HG02973 (cell line): ENCODE results near the gene PNO1.
"Not testable (repeated sequence)": the region's sequence is repeated elsewhere in the genome, so short reads cannot be mapped to it uniquely, and the experiment has no call there.

Source experiments
- ATAC-seq: cut with Tn5 transposase; IDR thresholded peaks from one replicate; pipeline ENCODE4 v1.9.1; 2021; ENCODE audit warnings: moderate library complexity; ENCODE audit not compliant: unreplicated experiment

PNO1 gene

DNA sequence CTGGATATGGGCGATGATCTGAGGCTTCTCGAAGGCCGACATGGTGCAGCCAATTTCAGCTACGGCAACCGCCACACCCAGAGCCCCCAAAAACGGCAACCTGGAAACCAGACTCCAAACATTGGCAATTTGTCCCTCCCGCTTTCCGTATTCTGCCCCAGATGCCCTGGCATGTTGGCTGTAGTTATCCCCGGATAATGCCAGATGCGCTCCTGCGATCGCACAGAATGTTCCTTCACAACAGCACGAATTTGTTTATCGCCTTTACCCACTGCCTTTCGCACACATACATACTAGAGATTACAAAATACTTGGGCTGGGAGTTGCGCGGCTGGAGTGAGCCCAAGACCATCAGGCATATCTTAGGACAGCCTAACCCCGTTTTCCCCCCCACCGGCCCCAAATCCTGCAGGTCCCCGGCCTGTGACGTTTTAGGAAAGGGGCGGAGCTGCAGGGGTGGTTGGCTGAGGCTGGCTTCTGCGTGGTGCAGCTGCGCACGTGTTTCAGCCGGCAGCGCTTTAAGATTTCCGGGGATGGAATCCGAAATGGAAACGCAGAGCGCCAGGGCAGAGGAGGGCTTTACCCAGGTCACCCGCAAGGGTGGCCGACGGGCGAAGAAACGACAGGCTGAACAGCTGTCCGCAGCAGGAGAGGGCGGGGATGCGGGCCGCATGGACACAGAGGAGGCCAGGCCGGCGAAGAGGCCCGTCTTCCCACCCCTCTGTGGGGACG is at the start of gene PNO1:
PNO1 (plus strand) TSS at position 487 of the 732 bp plus-strand sequence; CDS start at position 534, 47 bp downstream.
- peak; percentile 80 for ATAC-seq

DNA sequence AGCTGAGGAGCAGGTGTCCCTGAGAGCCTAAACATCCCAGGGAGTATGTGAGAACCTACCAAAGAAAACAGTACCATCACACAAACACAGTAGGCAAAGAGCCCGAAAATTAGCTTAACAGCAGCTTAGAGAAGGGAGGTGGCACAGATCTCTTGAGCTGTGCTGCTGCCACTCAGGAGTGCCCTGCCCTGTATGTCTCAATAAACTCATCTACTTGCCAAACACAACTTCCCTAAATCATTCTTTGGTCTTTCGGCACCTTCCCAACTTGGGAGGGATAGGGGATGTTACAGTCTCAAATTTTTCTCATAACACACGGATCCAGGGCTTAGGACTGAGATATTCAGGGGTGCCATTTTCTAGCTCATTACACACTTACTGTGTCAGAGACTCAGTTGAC is 49.6 kb upstream of the PNO1 start:
- ATAC-seq, result no peak

DNA sequence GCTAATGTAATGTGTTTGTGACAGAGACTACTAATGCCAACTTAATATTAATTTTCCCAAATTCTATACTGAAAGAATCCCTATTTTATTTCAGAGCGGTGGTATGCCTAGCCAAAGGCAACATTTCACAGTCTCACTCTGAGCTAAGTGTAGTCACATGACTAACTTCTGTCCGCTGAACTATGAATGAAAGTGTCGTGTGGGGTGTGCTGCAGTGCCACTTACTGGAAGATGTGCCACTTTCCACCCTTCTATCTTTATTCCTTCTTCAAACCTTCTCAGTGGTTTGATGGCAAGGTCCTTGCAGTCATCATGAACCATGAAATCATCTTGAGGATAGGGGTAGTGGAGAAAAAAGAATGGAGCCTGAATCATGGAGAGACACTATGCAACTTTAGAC is 47.6 kb upstream of the PNO1 start:
- ATAC-seq, result peak; percentile 72

DNA sequence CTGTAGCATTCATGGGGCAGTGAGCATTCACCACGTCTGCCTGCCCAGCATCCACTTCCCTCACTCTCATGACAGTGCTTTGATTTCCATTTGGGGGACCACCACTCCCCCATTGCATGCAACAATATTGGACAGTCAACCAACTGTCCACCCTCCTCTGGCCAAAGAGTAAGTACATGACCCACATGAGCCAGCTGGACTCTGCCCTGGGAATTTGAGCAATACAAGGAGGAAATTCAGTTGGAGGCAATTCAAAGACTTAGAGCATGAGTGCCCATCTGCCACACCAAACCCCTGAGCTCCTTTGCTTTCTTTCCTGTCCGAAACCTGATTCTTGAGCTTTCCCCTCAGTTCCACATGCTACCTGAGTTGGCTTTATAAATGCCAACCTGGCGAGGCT is 41.7 kb upstream of the PNO1 start:
- no peak for ATAC-seq

DNA sequence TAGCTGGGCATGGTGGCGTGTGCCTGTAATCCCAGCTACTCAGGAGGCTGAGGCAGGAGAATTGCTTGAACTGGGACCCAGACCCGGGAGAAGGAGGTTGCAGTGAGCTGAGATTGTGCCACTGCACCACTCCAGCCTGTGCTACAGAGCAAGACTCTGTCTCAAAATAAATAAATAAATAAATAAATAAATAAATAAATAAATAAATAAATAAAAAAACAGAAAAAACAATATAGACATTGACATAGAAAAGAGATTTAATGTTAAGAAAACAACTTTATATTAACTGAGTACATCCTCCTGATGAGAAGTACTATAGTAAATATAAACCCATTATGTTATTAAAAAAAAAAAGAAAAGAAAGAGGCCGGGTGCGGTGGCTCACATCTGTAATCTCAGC is 39.8 kb upstream of the PNO1 start:
- not testable (repeated sequence) for ATAC-seq

DNA sequence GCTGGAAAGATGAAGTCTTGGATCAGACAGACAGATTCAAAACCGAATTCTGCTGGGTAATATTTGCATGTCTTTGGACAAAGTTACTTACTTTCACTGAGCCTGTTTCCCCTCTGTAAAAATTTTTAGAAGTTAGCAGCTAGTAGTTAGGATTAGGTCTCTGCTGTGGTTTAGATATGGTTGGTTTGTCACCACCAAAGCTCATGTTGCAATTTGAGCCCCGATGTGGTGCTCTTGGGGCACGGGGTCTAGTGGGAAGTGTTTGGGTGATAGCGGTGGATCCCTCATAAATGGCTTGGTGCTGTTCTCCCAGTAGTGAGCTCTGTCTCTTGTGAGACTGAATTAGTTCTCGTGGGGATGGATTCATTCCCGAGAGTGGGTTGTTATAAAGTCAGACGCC is 38.9 kb upstream of the PNO1 start:
- no peak for ATAC-seq

DNA sequence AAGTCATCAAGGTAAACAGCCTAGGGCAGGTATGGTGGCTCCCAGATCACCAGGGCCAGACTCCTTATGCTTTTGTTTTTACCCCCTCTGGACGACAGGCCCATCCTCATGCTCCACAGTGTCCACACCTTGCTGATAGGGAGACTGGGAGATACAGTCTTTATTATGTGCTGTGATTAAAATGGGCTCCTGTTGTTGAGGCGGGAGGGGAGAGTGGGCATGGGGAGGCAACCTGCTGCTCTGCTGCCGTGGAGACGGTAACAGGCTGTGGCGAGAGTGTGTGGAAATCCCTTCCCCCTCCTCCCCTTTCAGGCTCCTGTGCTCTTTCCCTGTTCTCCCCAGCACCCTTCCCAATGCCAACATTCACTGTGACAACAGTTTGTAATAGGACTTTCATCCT is 38.2 kb upstream of the PNO1 start:
- ATAC-seq, result no peak

DNA sequence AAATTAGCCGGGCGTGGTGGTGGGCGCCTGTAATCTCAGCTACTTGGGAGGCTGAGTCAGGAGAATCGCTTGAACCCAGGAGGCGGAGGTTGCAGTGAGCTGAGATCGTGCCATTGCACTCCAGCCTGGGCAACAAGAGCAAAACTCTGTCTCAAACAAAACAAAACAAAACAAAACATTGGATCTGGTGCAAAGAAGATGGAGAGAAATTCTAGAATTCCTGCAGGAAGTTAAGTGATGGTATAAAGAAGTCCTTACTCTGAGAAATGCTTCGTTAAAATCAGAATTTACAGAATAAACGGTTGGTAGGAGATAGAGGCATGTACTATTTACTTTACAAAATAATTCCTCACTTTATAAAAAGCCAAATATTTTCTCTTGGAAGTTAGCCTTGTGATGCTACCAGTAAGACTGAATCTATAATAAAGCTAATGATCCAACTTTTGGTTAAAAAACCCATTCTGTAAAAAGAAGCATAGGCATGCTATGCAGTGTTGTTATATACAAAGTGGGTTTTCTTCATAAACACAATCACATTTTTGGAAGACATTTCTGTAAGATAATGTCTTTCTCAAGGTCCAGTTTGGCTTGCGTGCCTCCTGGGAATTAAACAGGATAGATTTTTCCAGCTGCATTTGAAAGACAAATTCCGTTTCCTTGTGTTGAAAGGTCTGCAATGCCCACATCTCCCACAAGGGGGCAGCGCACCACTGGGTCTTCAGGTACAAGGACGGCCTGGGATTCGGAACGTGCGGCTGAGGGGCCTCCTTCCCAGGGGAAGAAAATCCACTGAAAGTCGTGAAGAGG is 35.6 kb upstream of the PNO1 start:
- no peak for ATAC-seq

DNA sequence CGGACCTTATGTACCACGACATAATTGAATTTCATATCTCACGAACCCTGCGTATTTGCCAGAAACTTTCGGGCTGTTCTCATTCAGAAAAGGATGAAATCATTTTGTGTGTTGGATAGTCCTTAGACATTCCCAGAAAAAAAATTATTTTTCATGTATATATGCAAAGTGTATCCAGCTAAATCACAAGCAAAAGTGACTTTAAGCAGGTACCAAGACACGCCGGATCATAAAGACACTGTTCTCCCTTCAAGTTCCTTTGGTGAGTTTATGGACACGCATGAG is 35.1 kb upstream of the PNO1 start:
- ATAC-seq, result no peak

DNA sequence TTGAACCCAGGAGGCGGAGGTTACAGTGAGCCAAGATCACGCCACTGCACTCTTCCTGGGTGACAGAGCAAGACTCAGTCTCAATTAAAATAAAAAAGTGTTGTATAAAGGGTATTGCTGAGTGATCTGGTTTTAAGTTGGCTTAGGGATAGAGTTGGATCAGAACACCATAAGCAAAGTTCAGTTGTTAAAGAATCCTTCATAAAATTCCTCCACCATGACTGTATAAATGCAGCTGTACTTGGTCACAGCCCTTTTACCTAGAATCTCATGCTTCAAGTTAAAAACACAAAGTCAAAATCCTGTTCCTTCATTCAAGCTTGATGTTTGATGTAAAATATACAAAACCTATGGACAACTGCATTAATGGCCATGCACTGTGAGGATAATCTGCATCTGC is 33.4 kb upstream of the PNO1 start:
- ATAC-seq, result no peak

DNA sequence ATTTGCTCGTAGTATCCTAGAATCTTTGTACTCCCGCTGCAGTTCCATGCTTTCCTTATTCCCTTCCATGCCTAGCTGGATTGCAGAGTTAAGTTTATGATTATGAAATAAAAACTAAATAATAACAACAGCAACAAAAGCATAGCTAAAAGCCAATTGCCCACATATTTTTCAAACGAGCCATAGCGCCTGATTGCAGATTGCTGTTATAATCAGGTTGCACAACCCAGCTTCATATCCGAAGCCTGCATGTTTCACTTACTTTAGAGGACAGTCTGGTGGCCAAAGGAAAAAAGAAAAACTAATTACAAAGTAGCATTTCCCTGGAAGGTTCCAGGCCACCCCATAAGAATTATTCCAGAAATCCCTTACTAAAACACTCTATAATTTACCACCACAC is 31.9 kb upstream of the PNO1 start:
- no peak for ATAC-seq

DNA sequence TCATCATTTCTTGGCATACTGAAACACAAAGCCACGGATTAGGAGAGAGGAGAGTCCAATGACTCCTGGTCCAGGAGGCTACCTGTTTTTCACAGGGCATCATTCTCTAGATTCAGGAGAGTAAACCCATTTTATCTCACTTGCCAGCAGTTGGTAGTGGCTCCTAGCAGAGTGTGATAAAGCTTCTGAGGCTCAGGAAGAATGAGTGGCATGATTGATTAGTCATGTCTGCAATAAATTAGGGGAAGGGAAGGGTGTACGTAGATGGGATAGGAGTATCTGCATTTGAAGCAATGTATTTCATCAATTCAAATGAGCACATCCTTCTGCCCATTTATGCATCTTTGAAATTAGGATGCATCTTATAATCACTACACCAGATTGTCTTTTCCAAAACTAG is 31.1 kb upstream of the PNO1 start:
- no peak for ATAC-seq

DNA sequence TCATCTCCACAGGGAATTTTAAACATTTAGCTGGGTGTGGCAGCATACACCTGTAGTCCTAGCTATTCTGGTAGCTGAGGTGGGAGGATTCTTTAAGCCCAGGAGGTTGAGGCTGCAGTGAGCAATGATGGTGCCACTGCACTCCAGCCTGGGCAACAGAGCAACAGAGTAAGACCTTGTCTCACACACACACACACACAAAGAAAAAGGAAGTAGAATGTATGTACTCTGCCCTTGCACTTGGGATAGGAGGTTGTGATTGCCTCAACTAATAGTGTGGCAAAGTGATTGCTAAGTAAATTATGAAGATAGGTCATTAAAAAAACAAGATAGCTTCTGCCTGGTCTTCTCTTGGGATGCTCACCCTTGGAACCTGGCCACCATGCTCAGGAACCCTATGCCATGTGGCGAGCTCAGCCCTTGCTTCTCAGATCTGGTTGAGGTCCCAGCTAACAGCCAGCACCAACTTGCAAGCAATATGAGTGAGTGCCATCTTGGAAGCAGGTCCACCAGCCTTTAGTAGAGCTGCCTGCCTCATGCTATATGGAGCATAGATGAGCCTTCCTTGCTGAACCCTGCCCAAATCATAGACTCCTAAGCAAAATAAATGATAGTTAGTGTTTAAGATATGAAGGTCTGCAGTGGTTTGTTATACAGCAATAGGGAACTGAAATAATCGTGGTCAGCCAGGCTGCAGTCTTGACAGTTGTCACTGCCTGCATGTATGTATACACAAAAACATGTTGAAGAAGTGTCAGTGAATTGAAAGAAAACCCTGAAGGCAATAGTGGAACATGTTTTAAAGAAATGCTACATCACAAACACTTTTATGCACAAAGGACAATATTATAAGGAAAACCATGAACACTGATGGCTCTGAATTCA is 30.1 kb upstream of the PNO1 start:
- ATAC-seq, result peak; percentile 87

DNA sequence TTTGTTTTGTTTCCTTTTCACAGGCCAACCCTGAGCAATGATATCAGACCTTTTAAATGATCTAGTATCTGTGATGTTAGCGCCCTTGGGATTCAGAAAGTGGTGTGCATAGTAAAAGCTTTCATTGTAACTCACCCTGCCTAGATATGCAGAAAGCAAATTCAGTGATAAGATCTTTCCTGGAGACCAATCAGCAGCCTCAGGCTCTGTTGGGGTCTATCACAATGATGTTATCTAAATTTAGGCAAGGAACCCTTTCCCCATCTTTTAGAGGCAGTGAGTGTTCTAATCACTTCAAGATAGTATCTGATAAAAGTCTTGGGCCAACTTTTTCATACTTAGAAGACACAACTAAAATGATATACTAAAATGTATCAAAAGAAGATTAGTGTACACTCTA is 23.6 kb upstream of the PNO1 start:
- no peak for ATAC-seq

DNA sequence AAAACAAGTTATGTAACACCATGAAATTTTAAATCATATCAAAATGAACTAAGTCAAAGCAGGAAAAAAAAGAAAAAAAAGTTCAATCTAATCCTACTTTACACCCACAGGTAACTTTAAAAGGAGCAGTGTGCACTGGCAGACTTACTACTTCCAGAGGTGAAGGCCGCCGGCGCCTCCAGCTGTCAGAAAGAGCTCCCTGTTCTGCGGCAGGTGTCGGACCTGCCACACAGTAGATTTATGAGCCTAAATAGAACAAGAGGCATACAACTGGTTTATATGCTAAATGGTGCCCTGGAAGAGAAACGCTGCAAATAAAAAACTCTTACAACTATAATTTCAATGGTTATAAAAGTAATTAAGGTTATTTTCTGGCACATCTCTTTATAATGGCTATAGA is 23.1 kb upstream of the PNO1 start:
- ATAC-seq, result no peak

DNA sequence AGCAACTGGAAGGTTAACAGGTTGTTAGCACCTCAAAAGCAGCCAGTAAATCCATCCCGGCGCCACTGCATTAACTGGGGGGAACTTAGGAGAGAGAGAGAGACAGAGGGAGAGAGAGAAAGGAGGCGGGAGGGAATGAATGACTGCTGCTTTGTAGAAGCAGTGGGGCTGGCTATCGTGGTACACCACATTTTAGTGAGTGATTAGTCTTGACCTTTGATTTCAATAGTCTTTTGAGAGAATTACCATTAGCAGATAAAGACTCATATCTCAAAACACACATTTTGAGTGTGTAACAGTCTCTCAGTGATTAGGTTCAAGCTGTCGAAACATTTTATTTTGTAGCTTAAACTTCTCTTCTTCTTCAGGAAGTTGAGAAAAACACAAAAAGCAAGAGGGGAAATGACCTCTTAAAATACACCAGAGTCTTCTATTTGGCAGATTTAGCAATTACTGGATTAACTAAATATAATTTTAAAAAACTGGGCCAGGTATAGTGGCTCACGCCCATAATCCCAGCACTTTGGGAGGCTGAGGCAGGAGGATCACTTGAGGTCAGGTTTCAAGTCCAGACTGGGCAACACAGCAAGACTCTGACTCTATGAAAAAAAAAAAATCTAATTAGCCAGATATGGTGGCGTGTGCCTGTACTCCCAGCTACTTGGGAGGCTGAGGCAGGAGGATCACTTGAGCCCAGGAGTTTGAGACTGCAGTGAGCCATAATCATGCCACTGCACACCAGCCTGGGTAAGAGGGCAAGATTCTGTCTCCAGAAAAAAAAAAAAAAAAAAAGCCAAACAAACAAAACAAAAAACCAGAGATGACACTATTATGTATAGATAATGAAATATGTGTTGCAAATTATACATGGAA is 22.0 kb upstream of the PNO1 start:
- ATAC-seq, result no peak

DNA sequence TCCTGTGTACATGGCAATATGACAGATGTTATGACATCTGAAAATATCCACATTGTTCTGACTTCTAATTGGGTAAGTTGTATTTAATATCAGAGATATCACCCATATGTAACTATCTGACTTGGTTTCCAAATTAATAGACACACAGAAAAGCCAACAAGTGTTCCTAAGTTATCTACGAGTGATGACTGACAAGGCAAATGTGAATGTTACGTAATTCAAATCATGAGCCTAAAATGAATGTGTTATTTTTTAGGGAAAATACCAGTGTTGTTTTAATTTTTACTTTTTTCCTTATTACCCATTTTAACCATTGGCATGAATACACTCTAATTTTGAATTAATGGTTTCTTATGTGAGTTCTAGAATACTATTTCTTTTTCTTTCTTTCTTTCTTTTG is 15.8 kb upstream of the PNO1 start:
- ATAC-seq, result no peak

DNA sequence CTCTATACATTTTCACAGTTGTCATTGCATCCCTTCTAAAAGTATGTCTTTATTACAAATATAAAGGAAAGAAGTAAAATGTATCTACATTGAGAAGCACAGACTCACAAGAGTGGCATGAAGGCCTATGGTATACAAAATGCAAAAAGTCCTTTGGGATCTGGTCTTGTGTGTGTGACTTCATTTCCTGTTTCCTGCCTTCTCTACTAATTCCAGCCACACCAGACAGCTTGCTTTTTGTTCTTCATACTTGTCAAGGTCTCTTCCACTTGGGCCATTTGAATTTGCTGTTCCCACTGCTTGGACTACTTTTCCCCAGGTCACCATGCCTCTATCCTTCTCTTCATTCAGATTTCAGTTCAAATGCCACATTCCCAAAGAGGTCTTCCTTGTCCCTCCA is 6.7 kb upstream of the PNO1 start:
- no peak for ATAC-seq

DNA sequence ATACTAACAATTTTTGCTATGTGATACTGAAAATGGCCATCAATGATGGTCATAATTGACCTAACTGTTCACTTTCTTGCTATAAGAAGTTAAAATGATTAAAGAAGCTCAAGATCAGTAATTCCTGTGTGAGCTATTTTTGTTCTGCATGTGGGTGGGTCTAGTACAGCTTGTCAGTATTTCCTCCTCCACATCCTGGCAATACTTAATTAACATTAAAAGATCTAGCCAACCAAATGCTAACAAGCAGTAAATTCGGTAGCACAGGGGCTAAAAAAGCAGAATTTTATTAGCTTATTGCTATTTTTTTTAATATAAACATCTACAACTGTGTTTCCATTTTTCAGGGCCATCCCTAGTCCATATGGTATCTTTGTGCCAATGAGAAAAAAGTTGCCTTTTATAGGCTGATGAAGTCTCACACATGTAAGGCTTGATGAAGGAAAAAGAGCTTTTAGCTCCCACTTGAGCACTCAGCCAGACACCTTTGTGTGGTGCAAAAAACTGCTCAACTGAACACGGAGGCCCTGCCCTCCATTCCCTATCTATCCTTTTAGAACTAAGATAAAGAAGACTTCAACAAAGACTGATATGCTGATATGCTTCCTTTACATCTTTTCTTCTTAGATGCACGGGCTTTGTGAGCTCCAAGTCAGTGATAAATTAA is 4.9 kb upstream of the PNO1 start:
- ATAC-seq, result no peak

DNA sequence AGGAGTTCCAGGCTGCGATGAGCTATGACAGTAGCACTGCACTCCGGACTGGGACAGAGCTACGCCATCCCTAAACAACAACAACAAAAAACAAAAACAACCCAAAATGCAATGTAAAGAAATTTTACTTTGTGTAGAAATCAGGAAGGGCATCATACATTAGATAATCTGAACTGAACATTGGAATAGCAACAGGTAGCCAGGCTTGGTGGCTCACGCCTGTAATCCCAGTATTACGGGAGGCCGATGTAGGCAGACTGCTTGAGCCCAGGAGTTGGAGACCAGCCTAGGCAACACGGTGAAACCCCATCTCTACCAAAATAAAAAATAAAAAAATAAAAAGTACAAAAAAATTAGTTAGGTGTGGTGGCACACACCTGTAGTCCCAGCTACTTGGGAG is 2.1 kb upstream of the PNO1 start:
- no peak for ATAC-seq
